HepG2 (cell line): ENCODE measurements around the gene HEPHL1. TPM values are rescaled to one million over a fixed set of nuclear protein-coding genes. Genes with fewer than 3 reads are reported as not detected.

Experiments used
- ATAC-seq: fragments of 200-7000 bp; cut with Tn5 transposase; 3 replicates; pipeline ENCODE4 v1.9.1; 2020; ENCODE audit warnings: mild to moderate bottlenecking, moderate library complexity
- BruUV-seq: library from RNA; stranded (reverse); fragments of 400-500 nt; replicated peaks from 2 replicates; lab custom pipeline; 2021; lab: Mats Ljungman, UMichigan
- CTCF ChIA-PET: fragments of 300-600 bp; formaldehyde crosslinking; extraction: SDS; loops from one replicate; lab custom pipeline; 2021; ENCODE audit warnings: low total read pairs, inconsistent platforms, low intra/inter-chr PET ratio; lab: Yijun Ruan, JAX
- POLR2A ChIA-PET: fragments of 350-600 bp; sonication (Branson Sonifier 250); formaldehyde crosslinking; loops from one replicate; lab custom pipeline; 2020; ENCODE audit warnings: antibody characterized with exemption, inconsistent platforms; lab: Yijun Ruan, JAX
- DNase-seq: peaks from one replicate; pipeline ENCODE4 v3.0.0-alpha.2; 2015; ENCODE audit warnings: low spot score
- FAIRE-seq: peaks from 3 replicates; lab custom pipeline; 2011; peaks lifted over from hg19 to GRCh38; lab: Jason Lieb, UNC
- H2AFZ ChIP-seq: one replicate; pipeline ENCODE4 v1.6.1; 2011; ENCODE audit warnings: low read length, inconsistent platforms
- H3K27ac ChIP-seq: fragments of 300-600 bp; 3 replicates; pipeline ENCODE4 v1.8.0; 2011; ENCODE audit warnings: mixed run types, mild to moderate bottlenecking, mixed read lengths, low read length, inconsistent platforms; ENCODE audit not compliant: insufficient read depth; ENCODE audit errors: extremely low read length
- H3K27me3 ChIP-seq, 2 experiments: fragments of 200-600 bp in 1 of 2; 2 replicates in 1 of 2; 3 replicates in 1 of 2; pipeline versions ENCODE4 v1.6.0 to v1.8.0; 2011; ENCODE audit warnings: low read length in 2 of 2, mild to moderate bottlenecking in 2 of 2, moderate library complexity in 2 of 2, inconsistent platforms in 1 of 2; ENCODE audit not compliant: insufficient read depth in 2 of 2, control insufficient read depth in 1 of 2
- H3K36me3 ChIP-seq, 2 experiments: fragments of 200-600 bp in 1 of 2; replicated peaks in 1 of 2; 2 replicates in 1 of 2; 3 replicates in 1 of 2; pipeline versions ENCODE4 v1.5.1 to v1.8.0; 2011; ENCODE audit warnings: low read length in 2 of 2, inconsistent platforms in 1 of 2; ENCODE audit not compliant: insufficient read depth in 2 of 2, control insufficient read depth in 1 of 2
- H3K4me1 ChIP-seq: 2 replicates; pipeline ENCODE4 v1.5.1; 2012; ENCODE audit warnings: low read length, inconsistent platforms; ENCODE audit not compliant: insufficient read depth
- H3K4me2 ChIP-seq: 2 replicates; pipeline ENCODE4 v1.6.0; 2011; ENCODE audit warnings: low read depth, low read length, inconsistent platforms
- H3K4me3 ChIP-seq, 3 experiments: fragments of 200-600 bp in 1 of 3; sonication (generic), shearing (Covaris generic) in 1 of 3; replicated peaks in 1 of 3; 2 replicates each; pipeline ENCODE4 v1.5.1; 2011 to 2016; ENCODE audit warnings: low read length in 3 of 3, inconsistent platforms in 2 of 3, low read depth in 2 of 3, mild to moderate bottlenecking in 2 of 3, control low read depth in 1 of 3, mixed read lengths in 1 of 3; ENCODE audit not compliant: insufficient read depth in 1 of 3
- H3K79me2 ChIP-seq: one replicate; pipeline ENCODE4 v1.6.1; 2011; ENCODE audit warnings: low read length, inconsistent platforms; ENCODE audit not compliant: insufficient read depth
- H3K9ac ChIP-seq: 2 replicates; pipeline ENCODE4 v1.6.0; 2011; ENCODE audit warnings: mild to moderate bottlenecking, low read depth, low read length, inconsistent platforms; ENCODE audit not compliant: insufficient read depth
- H3K9me3 ChIP-seq: 2 replicates; pipeline ENCODE4 v1.5.1; 2012; ENCODE audit warnings: mild to moderate bottlenecking, low read length
- H4K20me1 ChIP-seq: 2 replicates; pipeline ENCODE4 v1.6.0; 2011; ENCODE audit warnings: inconsistent platforms, mild to moderate bottlenecking, low read length, moderate library complexity; ENCODE audit not compliant: insufficient read depth
- NCOR1 ChIP-seq: fragments of 200-600 bp; sonication (generic); IDR thresholded peaks from 2 replicates; pipeline ENCODE4 v1.7.0; 2017; ENCODE audit warnings: antibody characterized with exemption, low read length, borderline replicate concordance
- NRL ChIP-seq: sonication (generic); formaldehyde crosslinking; IDR thresholded peaks from 2 replicates; pipeline ENCODE4 v1.5.0; 2020; ENCODE audit warnings: missing genetic modification reagents, mild to moderate bottlenecking, moderate library complexity, borderline replicate concordance
- PAF1 ChIP-seq: IDR thresholded peaks from 2 replicates; pipeline ENCODE4 v1.6.1; 2016; ENCODE audit warnings: missing genetic modification reagents, missing compliant biosample characterization
- ZC3H4 ChIP-seq: sonication (generic); formaldehyde crosslinking; IDR thresholded peaks from 2 replicates; pipeline ENCODE4 v1.4.0; 2020; ENCODE audit warnings: missing genetic modification reagents, borderline replicate concordance
- ZNF337 ChIP-seq: sonication (generic); formaldehyde crosslinking; IDR thresholded peaks from 2 replicates; pipeline ENCODE4 v1.5.1; 2020; ENCODE audit warnings: missing genetic modification reagents, low read depth, mild to moderate bottlenecking, borderline replicate concordance
- WGBS: methylation state at CpG from one replicate; pipeline ENCODE4 v1.1.6; 2017; ENCODE audit warnings: low lambda C conversion rate; 5-methylcytosine and 5-hydroxymethylcytosine counted together
- in situ Hi-C: cut with HindIII; loops from 2 replicates; pipeline ENCODE4 v1.10.0; 2017; ENCODE audit warnings: low pct_unique_long_range_greater_than_20kb; ENCODE audit not compliant: extremely low pct_ligation_motif_present
- intact Hi-C: fragments of 100-400 bp; cut with micrococcal nuclease; formaldehyde crosslinking; loops from one replicate; pipeline ENCODE4 v1.10.0; 2022; ENCODE audit not compliant: unreplicated experiment
- polyA plus RNA-seq, 8 experiments: library from polyadenylated mRNA; depleted of rRNA in 3 of 8; stranded (reverse) in 7 of 8; unstranded in 1 of 8; fragments of >200 nt; fragmentation: Illumina TruSeq in 4 of 8; extraction: Trizol in 4 of 8; gene quantifications; 2 replicates each; pipeline versions ENCODE4 v1.2.1 to v1.2.3, GENCODE V29; 2011 to 2016; ENCODE audit warnings: low read depth in 4 of 8, missing spikeins in 1 of 8, mixed read lengths in 1 of 8; ENCODE audit not compliant: insufficient read depth in 1 of 8
- total RNA-seq, 5 experiments: library from RNA; depleted of rRNA; stranded (reverse); fragments of >200 nt; fragmentation: Illumina TruSeq; extraction: Trizol; gene quantifications; 2 replicates each; pipeline ENCODE4 v1.2.3, GENCODE V29; 2016; ENCODE audit warnings: low read depth in 1 of 5
- TF ChIP-seq, protein P1 (sequence below): sonication (generic); formaldehyde crosslinking; IDR thresholded peaks from 2 replicates; pipeline ENCODE4 v1.4.0; 2020; ENCODE audit warnings: missing genetic modification reagents, borderline replicate concordance
- TF ChIP-seq, protein P2 (sequence below): sonication (generic); IDR thresholded peaks from 2 replicates; pipeline ENCODE4 v1.6.1; 2016; ENCODE audit warnings: low read depth, borderline replicate concordance

HEPHL1 gene
- total and polyA plus RNA-seq, 2 of the 13 experiments (the other 11 are each of a cell fraction or from before 2014, with no cell fraction given) = 0.04 to 0.05 TPM

DNA sequence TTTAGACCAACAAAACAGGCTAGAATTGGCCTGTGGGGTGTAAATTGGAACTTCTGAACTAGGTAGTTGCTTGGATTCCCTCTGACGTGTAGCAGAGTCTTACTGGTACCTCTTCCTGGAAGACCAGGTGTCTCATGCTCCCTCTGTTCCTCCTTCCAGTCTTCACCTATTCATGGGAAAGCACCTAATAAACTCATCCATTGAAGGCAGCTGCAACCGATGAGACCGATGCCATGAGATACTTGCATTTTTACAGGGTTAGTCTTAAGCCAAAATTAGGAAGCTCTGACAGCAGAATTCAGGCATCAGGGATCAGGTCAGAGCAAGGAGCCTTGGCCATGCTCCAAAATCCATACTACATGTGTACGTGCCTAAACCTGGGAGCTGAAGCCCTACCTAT is 13.2 kb upstream of the HEPHL1 start:
- FAIRE-seq (no peak), ATAC-seq (no peak), DNase-seq (no peak)
- CTCF ChIA-PET = no interaction called here
- no peak for TF ChIP-seq ZNF337 (CRISPR knock-in tag)
- no peak for TF ChIP-seq PAF1 (CRISPR knock-in tag)
- TF ChIP-seq, protein P1, sequence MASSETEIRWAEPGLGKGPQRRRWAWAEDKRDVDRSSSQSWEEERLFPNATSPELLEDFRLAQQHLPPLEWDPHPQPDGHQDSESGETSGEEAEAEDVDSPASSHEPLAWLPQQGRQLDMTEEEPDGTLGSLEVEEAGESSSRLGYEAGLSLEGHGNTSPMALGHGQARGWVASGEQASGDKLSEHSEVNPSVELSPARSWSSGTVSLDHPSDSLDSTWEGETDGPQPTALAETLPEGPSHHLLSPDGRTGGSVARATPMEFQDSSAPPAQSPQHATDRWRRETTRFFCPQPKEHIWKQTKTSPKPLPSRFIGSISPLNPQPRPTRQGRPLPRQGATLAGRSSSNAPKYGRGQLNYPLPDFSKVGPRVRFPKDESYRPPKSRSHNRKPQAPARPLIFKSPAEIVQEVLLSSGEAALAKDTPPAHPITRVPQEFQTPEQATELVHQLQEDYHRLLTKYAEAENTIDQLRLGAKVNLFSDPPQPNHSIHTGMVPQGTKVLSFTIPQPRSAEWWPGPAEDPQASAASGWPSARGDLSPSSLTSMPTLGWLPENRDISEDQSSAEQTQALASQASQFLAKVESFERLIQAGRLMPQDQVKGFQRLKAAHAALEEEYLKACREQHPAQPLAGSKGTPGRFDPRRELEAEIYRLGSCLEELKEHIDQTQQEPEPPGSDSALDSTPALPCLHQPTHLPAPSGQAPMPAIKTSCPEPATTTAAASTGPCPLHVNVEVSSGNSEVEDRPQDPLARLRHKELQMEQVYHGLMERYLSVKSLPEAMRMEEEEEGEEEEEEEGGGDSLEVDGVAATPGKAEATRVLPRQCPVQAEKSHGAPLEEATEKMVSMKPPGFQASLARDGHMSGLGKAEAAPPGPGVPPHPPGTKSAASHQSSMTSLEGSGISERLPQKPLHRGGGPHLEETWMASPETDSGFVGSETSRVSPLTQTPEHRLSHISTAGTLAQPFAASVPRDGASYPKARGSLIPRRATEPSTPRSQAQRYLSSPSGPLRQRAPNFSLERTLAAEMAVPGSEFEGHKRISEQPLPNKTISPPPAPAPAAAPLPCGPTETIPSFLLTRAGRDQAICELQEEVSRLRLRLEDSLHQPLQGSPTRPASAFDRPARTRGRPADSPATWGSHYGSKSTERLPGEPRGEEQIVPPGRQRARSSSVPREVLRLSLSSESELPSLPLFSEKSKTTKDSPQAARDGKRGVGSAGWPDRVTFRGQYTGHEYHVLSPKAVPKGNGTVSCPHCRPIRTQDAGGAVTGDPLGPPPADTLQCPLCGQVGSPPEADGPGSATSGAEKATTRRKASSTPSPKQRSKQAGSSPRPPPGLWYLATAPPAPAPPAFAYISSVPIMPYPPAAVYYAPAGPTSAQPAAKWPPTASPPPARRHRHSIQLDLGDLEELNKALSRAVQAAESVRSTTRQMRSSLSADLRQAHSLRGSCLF (CRISPR knock-in tag) = no peak
- TF ChIP-seq, protein P2, sequence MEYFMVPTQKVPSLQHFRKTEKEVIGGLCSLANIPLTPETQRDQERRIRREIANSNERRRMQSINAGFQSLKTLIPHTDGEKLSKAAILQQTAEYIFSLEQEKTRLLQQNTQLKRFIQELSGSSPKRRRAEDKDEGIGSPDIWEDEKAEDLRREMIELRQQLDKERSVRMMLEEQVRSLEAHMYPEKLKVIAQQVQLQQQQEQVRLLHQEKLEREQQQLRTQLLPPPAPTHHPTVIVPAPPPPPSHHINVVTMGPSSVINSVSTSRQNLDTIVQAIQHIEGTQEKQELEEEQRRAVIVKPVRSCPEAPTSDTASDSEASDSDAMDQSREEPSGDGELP = no peak
- TF ChIP-seq NRL (CRISPR knock-in tag) = no peak
- no peak for TF ChIP-seq ZC3H4
- no peak for TF ChIP-seq NCOR1
- H3K36me3 ChIP-seq = no peaks in the 10 kb centered on the region
- H3K27ac ChIP-seq = no peak overlapping the region
- H3K4me3 ChIP-seq = no peak overlapping the region
- POLR2A ChIA-PET = no interaction called here
- intact Hi-C loops = no loop called here
- no peaks in the 10 kb centered on the region for H3K79me2 ChIP-seq
- BruUV-seq = no TSS peak
- H3K9me3 ChIP-seq = no peaks in the 10 kb centered on the region
- H3K27me3 ChIP-seq = no peaks in the 10 kb centered on the region; a peak in 2 of 5 replicates
- H3K4me2 ChIP-seq = no peak overlapping the region
- no peaks in the 10 kb centered on the region for H4K20me1 ChIP-seq
- no peaks in the 10 kb centered on the region for H3K4me1 ChIP-seq
- H2AFZ ChIP-seq = no peak overlapping the region
- no peak overlapping the region for H3K9ac ChIP-seq
- in situ Hi-C loops = no loop called here
- 8% methylated on average over 4 of the region's 4 CpGs for WGBS
